ENCODE results near the gene TAX1BP1. TPM values are rescaled to one million over a fixed set of nuclear protein-coding genes. Genes with fewer than 3 reads are reported as not detected.
"Not testable (repeated sequence)": the region's sequence is repeated elsewhere in the genome, so short reads cannot be mapped to it uniquely, and the experiment has no call there.

Gene TAX1BP1
- total and polyA plus RNA-seq, 2 experiments from 2014 or later, result 98.1 to 137 TPM

DNA sequence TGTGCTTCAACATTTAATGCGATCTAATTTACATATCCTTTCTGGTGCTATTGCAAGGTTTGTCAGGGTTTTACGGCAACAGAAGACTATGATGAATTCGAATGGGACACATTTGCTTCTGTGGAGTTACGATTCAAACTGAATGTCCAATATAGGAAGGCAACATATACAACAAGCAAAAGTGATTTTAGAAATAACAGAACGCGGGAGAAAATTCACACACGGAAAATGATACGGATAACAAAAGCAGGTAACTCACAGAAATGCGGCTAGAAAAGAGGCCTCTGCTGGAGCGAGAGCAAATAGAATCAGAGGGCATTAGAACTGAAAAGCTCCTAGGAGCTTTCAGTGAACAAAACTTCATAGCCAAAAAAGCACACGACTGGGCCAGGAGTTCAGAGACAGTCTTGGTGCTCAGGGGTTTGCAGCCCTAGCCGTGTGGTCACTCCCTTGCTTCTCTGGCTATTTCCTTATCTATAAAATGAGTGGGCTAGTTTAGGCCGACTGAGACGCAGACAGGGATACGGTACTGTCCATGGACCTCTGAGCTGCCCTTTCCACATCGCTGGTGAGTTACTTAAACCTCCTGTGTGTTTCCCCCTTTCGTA lies 557 bp upstream of the TAX1BP1 start:
- DNase-seq, result peak; percentile 46
- Histone ChIP-seq H2AFZ (peak overlapping the region; percentile 97), H3K9ac (peak overlapping the region; percentile 97)

DNA sequence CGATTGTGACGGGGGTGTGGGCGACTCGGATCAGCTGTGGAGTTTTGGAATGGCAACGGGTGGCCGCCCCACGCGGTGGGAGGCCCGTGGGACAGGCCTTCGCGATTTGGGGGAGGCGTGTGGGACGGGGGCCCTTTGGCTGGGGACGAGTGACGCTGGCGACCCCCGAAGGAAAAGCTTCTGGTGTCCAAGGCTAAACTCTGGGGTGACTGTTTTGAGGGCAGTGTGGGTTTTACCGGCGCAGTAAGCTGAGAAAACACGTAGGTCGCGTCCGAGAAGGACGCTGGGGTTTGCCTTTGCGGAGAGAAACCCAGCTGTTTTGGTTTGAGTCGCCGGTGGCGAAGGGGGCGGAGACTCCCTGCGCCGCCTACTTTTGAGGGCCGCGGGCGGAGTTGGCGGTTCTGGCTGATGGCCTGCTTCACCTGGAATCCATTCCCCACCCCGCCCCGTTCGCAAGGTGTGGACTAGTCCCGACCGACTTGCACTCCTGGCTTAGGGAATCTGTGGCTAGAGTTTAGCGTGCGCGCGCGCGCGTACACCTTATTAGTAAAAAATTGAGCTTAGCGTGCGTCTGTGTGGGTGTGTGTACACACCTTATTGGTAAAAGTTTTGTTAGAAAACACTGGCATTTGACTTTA lies 606 bp downstream of the TAX1BP1 start:
- Histone ChIP-seq H3K9ac (peak overlapping the region; percentile 97), H2AFZ (peak overlapping the region; percentile 97), H3K9me3 (ENCODE audit: low read depth) (no peaks in the 10 kb centered on the region), H3K4me3 (peak overlapping the region; percentile 92), H4K20me1 (ENCODE audit: insufficient read depth) (no peaks in the 10 kb centered on the region), H3K79me2 (ENCODE audit: insufficient read depth) (peaks cover 49% of the 10 kb centered on the region), H3F3A (ENCODE audit: insufficient read depth) (peaks cover 21% of the 10 kb centered on the region), H3K27me3 (replicated peaks; ENCODE audit: insufficient read depth) (no peaks in the 10 kb centered on the region), H3K4me2 (ENCODE audit: unreplicated experiment) (peak overlapping the region; percentile 96), H3K36me3 (ENCODE audit: low read depth) (no peaks in the 10 kb centered on the region), H3K9me2 (ENCODE audit: insufficient read depth) (no peaks in the 10 kb centered on the region), H3K4me1 (ENCODE audit: insufficient read depth) (peaks cover 31% of the 10 kb centered on the region), H3K27ac (peak overlapping the region; percentile 94)
- in situ Hi-C loops (cut with MboI), result no loop called here
- WGBS, 2 experiments (ENCODE audit: low coverage in 1 of 2, low lambda C conversion rate in 2 of 2, missing lambda C conversion rate in 2 of 2), result 1 to 2% methylated on average over 45 to 47 of the region's 49 CpGs
- DNase-seq, result peak; percentile 89
- no peak for TF ChIP-seq EZH2phosphoT487 (IDR thresholded peaks at IDR 0.05; ENCODE audit: insufficient read depth, low read depth)
- no peak for TF ChIP-seq EZH2 (IDR thresholded peaks at IDR 0.05; ENCODE audit: insufficient read depth, poor library complexity, severe bottlenecking)

More for the DNA sequence above, 557 bp upstream of the TAX1BP1 start:
- Histone ChIP-seq H3K9me2 (ENCODE audit: insufficient read depth) (no peaks in the 10 kb centered on the region), H4K20me1 (ENCODE audit: insufficient read depth) (no peaks in the 10 kb centered on the region), H3K79me2 (ENCODE audit: insufficient read depth) (peaks cover 37% of the 10 kb centered on the region), H3K4me1 (ENCODE audit: insufficient read depth) (peaks cover 20% of the 10 kb centered on the region), H3K4me3 (peak overlapping the region; percentile 92), H3K27me3 (replicated peaks; ENCODE audit: insufficient read depth) (no peaks in the 10 kb centered on the region), H3K9me3 (ENCODE audit: low read depth) (no peaks in the 10 kb centered on the region), H3F3A (ENCODE audit: insufficient read depth) (peaks cover 21% of the 10 kb centered on the region), H3K4me2 (ENCODE audit: unreplicated experiment) (peak overlapping the region; percentile 96), H3K36me3 (ENCODE audit: low read depth) (no peaks in the 10 kb centered on the region), H3K27ac (peak overlapping the region; percentile 94)
- no peak for TF ChIP-seq EZH2 (IDR thresholded peaks at IDR 0.05; ENCODE audit: insufficient read depth, poor library complexity, severe bottlenecking)
- TF ChIP-seq EZH2phosphoT487 (IDR thresholded peaks at IDR 0.05; ENCODE audit: insufficient read depth, low read depth), result no peak
- in situ Hi-C loops (cut with MboI), result no loop called here
- WGBS, 2 experiments (ENCODE audit: low coverage in 1 of 2, low lambda C conversion rate in 2 of 2, missing lambda C conversion rate in 2 of 2), result 1 to 3% methylated on average over 17 of the region's 17 CpGs

GRCh38 chr7:27742091-27742710 lies 2.2 kb downstream of the TAX1BP1 start:
- H4K20me1 ChIP-seq (ENCODE audit: insufficient read depth); H3K27me3 ChIP-seq (replicated peaks; ENCODE audit: insufficient read depth); H3K9ac ChIP-seq; H2AFZ ChIP-seq; H3K4me3 ChIP-seq; in situ Hi-C loops (cut with MboI); H3K36me3 ChIP-seq (ENCODE audit: low read depth); H3K4me2 ChIP-seq (ENCODE audit: unreplicated experiment); H3K9me2 ChIP-seq (ENCODE audit: insufficient read depth); H3K9me3 ChIP-seq (ENCODE audit: low read depth): not testable (repeated sequence)
- Histone ChIP-seq H3K79me2 (ENCODE audit: insufficient read depth) (peaks cover 65% of the 10 kb centered on the region), H3F3A (ENCODE audit: insufficient read depth) (peaks cover 21% of the 10 kb centered on the region), H3K27ac (peak overlapping the region; percentile 14; the same call in 1 of the 2 replicates), H3K4me1 (ENCODE audit: insufficient read depth) (peaks cover 48% of the 10 kb centered on the region)
- DNase-seq, result peak; percentile 50
- WGBS, 2 experiments (ENCODE audit: low coverage in 1 of 2, low lambda C conversion rate in 2 of 2, missing lambda C conversion rate in 2 of 2), result 48 to 50% methylated on average over 11 of the region's 11 CpGs

DNA sequence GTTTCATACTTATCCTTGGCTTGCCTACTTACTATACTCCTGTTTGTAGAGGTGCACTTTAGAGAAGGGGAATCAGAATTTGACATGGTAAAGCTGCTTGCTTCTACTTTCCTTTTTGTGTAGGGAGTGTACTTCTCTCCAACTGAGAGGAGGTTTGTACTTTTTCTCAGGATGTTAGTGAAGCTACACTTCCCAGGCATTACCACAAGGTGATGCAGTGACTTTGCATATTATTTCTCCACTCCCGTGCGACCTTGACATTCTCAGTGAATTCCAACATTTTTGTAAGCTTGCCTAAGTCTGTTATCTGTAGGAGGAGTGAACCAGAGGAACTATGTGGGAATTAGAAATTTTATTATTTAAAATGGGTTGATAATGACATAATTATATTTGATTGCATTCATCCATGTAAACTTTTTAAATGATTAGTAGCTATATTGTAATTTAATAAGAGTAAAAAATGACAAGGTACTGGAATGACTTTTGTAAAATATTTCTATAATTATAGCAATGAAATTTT lies 5.2 kb downstream of the TAX1BP1 start:
- H3K9me3 ChIP-seq (ENCODE audit: low read depth), result no peaks in the 10 kb centered on the region
- H3K27ac ChIP-seq, result peak overlapping the region; percentile 70
- H3K27me3 ChIP-seq (replicated peaks; ENCODE audit: insufficient read depth), result no peaks in the 10 kb centered on the region
- peak overlapping the region; percentile 44 for H3K4me3 ChIP-seq
- peak overlapping the region; percentile 76 for H3K4me2 ChIP-seq (ENCODE audit: unreplicated experiment)
- DNase-seq, result peak; percentile 86
- no peaks in the 10 kb centered on the region for H3K9me2 ChIP-seq (ENCODE audit: insufficient read depth)
- 17 to 18% methylated on average over 2 of the region's 2 CpGs for WGBS, 2 experiments (ENCODE audit: low coverage in 1 of 2, low lambda C conversion rate in 2 of 2, missing lambda C conversion rate in 2 of 2)
- peaks cover 7% of the 10 kb centered on the region for H3F3A ChIP-seq (ENCODE audit: insufficient read depth)
- H4K20me1 ChIP-seq (ENCODE audit: insufficient read depth), result peaks cover 11% of the 10 kb centered on the region; the same call in 1 of the 2 replicates
- H2AFZ ChIP-seq, result no peak overlapping the region
- TF ChIP-seq EZH2phosphoT487 (IDR thresholded peaks at IDR 0.05; ENCODE audit: insufficient read depth, low read depth) (no peak), EZH2 (IDR thresholded peaks at IDR 0.05; ENCODE audit: insufficient read depth, poor library complexity, severe bottlenecking) (no peak)
- in situ Hi-C loops (cut with MboI), result no loop called here
- peaks cover 48% of the 10 kb centered on the region for H3K4me1 ChIP-seq (ENCODE audit: insufficient read depth)
- H3K36me3 ChIP-seq (ENCODE audit: low read depth), result peaks cover 18% of the 10 kb centered on the region
- H3K9ac ChIP-seq, result peak overlapping the region; percentile 50
- H3K79me2 ChIP-seq (ENCODE audit: insufficient read depth), result peaks cover 94% of the 10 kb centered on the region

Data from GM23248 (cell line).